H1 (cell line): ENCODE results near the gene ATP4A. TPM values are rescaled to one million over a fixed set of nuclear protein-coding genes. Genes with fewer than 3 reads are reported as not detected.

Experiments
- CTCF ChIA-PET: fragments of 300-600 bp; sonication (Branson Sonifier 250); formaldehyde crosslinking; loops from one replicate; lab custom pipeline; 2021; ENCODE audit not compliant: partially characterized antibody; lab: Charles Lee
- POLR2A ChIA-PET: fragments of 300-600 bp; sonication (Branson Sonifier 250); formaldehyde crosslinking; loops from one replicate; lab custom pipeline; 2021; ENCODE audit warnings: inconsistent platforms; ENCODE audit not compliant: partially characterized antibody; lab: Charles Lee
- DNase-seq, 2 experiments: peaks; one replicate each; pipeline versions ENCODE4 v3.0.0 to v3.0.0-alpha.2; 2010 to 2022; ENCODE audit warnings: low spot score in 2 of 2, low read depth in 1 of 2, mixed read lengths in 1 of 2
- FAIRE-seq: peaks from 2 replicates; lab custom pipeline; 2011; peaks lifted over from hg19 to GRCh38; lab: Jason Lieb, UNC
- H2AFZ ChIP-seq: 2 replicates; pipeline ENCODE4 v1.8.1; 2012; ENCODE audit warnings: low read length, inconsistent platforms
- H2AK5ac ChIP-seq: 2 replicates; pipeline ENCODE4 v1.6.1; 2013; ENCODE audit warnings: low read depth, low read length
- H2BK120ac ChIP-seq: replicated peaks from 2 replicates; pipeline ENCODE3; 2013; ENCODE audit warnings: low read depth, low read length, inconsistent platforms
- H2BK12ac ChIP-seq: 2 replicates; pipeline ENCODE4 v1.6.1; 2013; ENCODE audit warnings: low read depth, low read length
- H2BK15ac ChIP-seq: 2 replicates; pipeline ENCODE4 v1.6.1; 2013; ENCODE audit warnings: low read length
- H2BK20ac ChIP-seq: 2 replicates; pipeline ENCODE4 v1.6.1; 2013; ENCODE audit warnings: low read length
- H2BK5ac ChIP-seq: 2 replicates; pipeline ENCODE4 v1.6.1; 2013; ENCODE audit warnings: low read depth, low read length
- H3K14ac ChIP-seq: 2 replicates; pipeline ENCODE4 v1.6.1; 2013; ENCODE audit warnings: inconsistent platforms; ENCODE audit not compliant: insufficient read length
- H3K18ac ChIP-seq: 2 replicates; pipeline ENCODE4 v1.6.1; 2013; ENCODE audit warnings: low read length; ENCODE audit errors: extremely low read depth
- H3K23ac ChIP-seq: 2 replicates; pipeline ENCODE4 v1.6.1; 2013; ENCODE audit warnings: inconsistent platforms; ENCODE audit not compliant: insufficient read length
- H3K23me2 ChIP-seq: 2 replicates; pipeline ENCODE4 v1.6.1; 2013; ENCODE audit warnings: low read depth, low read length
- H3K27ac ChIP-seq: 2 replicates; pipeline ENCODE4 v1.6.1; 2011; ENCODE audit warnings: low read depth, low read length, inconsistent platforms
- H3K27me3 ChIP-seq, 4 experiments: replicated peaks in 1 of 4; 1 replicate in 1 of 4; 2 replicates in 3 of 4; pipeline versions ENCODE4 v1.6.1 to v1.8.1; 2011 to 2013; ENCODE audit warnings: low read length in 3 of 4, mild to moderate bottlenecking in 3 of 4, inconsistent platforms in 2 of 4, mixed read lengths in 2 of 4, moderate library complexity in 1 of 4; ENCODE audit not compliant: control insufficient read depth in 3 of 4, insufficient read depth in 3 of 4; ENCODE audit errors: extremely low read depth in 1 of 4
- H3K36me3 ChIP-seq, 4 experiments: 2 replicates each; pipeline versions ENCODE4 v1.6.1 to v1.8.1; 2011 to 2013; ENCODE audit warnings: mild to moderate bottlenecking in 4 of 4, low read length in 3 of 4, moderate library complexity in 2 of 4, control low read depth in 1 of 4, inconsistent platforms in 1 of 4; ENCODE audit not compliant: insufficient read depth in 4 of 4, control insufficient read depth in 2 of 4
- H3K4ac ChIP-seq: replicated peaks from 2 replicates; pipeline ENCODE3; 2013; ENCODE audit warnings: low read length, low read depth, mixed read lengths, inconsistent platforms; ENCODE audit not compliant: insufficient read length
- H3K4me1 ChIP-seq, 4 experiments: replicated peaks in 1 of 4; 1 replicate in 1 of 4; 2 replicates in 3 of 4; pipeline versions ENCODE4 v1.6.1 to v1.8.1; 2011 to 2013; ENCODE audit warnings: low read length in 3 of 4, inconsistent platforms in 2 of 4, mixed read lengths in 1 of 4; ENCODE audit not compliant: insufficient read depth in 4 of 4, control insufficient read depth in 3 of 4
- H3K4me2 ChIP-seq, 2 experiments: 2 replicates each; pipeline versions ENCODE4 v1.6.1 to v1.8.1; 2011 to 2013; ENCODE audit warnings: low read depth in 2 of 2, low read length in 2 of 2, control low read depth in 1 of 2, inconsistent platforms in 1 of 2, mild to moderate bottlenecking in 1 of 2; ENCODE audit not compliant: insufficient read depth in 1 of 2
- H3K4me3 ChIP-seq, 4 experiments: fragments of 200-600, 300-600 bp in 1 of 4; sonication (generic), shearing (Covaris generic), sonication (Bioruptor Twin) in 1 of 4; 2 replicates each; pipeline versions ENCODE4 v1.5.1 to v1.8.1; 2011 to 2016; ENCODE audit warnings: low read length in 4 of 4, low read depth in 3 of 4, control low read depth in 2 of 4, inconsistent platforms in 2 of 4, mild to moderate bottlenecking in 2 of 4, mixed read lengths in 1 of 4, moderate library complexity in 1 of 4; ENCODE audit not compliant: insufficient read depth in 2 of 4; ENCODE audit errors: extremely low read depth in 1 of 4
- H3K56ac ChIP-seq: replicated peaks from 2 replicates; pipeline ENCODE3; 2013; ENCODE audit warnings: low read depth, mild to moderate bottlenecking, mixed read lengths, low read length, inconsistent platforms; ENCODE audit not compliant: insufficient read length
- H3K79me1 ChIP-seq: 2 replicates; pipeline ENCODE4 v1.6.1; 2013; ENCODE audit warnings: low read depth, low read length, control low read depth
- H3K79me2 ChIP-seq, 2 experiments: 2 replicates each; pipeline versions ENCODE4 v1.6.1 to v1.8.1; 2012 to 2013; ENCODE audit warnings: low read length in 2 of 2, mild to moderate bottlenecking in 2 of 2, inconsistent platforms in 1 of 2; ENCODE audit not compliant: insufficient read depth in 2 of 2, control insufficient read depth in 1 of 2
- H3K9ac ChIP-seq, 4 experiments: replicated peaks in 1 of 4; 1 replicate in 1 of 4; 2 replicates in 3 of 4; pipeline versions ENCODE4 v1.6.1 to v1.8.1; 2011 to 2013; ENCODE audit warnings: low read depth in 3 of 4, low read length in 3 of 4, control low read depth in 2 of 4, mild to moderate bottlenecking in 2 of 4, moderate library complexity in 2 of 4, inconsistent platforms in 1 of 4; ENCODE audit errors: extremely low read depth in 1 of 4
- H3K9me3 ChIP-seq, 2 experiments: 2 replicates each; pipeline versions ENCODE4 v1.6.1 to v1.8.1; 2012 to 2013; ENCODE audit warnings: mild to moderate bottlenecking in 2 of 2, moderate library complexity in 2 of 2, control low read depth in 1 of 2, inconsistent platforms in 1 of 2, low read depth in 1 of 2, low read length in 1 of 2, mixed read lengths in 1 of 2; ENCODE audit not compliant: insufficient read depth in 2 of 2
- H4K20me1 ChIP-seq, 2 experiments: replicated peaks in 1 of 2; 2 replicates each; pipeline versions ENCODE3 to v1.8.1; 2011 to 2013; ENCODE audit warnings: inconsistent platforms in 2 of 2, low read length in 2 of 2, mild to moderate bottlenecking in 1 of 2; ENCODE audit not compliant: insufficient read depth in 2 of 2, control insufficient read depth in 1 of 2
- H4K5ac ChIP-seq: 2 replicates; pipeline ENCODE4 v1.6.1; 2013; ENCODE audit warnings: low read length, low read depth, mixed read lengths, inconsistent platforms; ENCODE audit not compliant: insufficient read length
- H4K8ac ChIP-seq: 2 replicates; pipeline ENCODE4 v1.8.0; 2013; ENCODE audit warnings: mild to moderate bottlenecking, moderate library complexity, low read length, inconsistent platforms; ENCODE audit not compliant: insufficient read depth; ENCODE audit errors: extremely low read depth
- H4K91ac ChIP-seq: replicated peaks from 2 replicates; pipeline ENCODE3; 2013; ENCODE audit warnings: low read length, mixed read lengths, inconsistent platforms; ENCODE audit not compliant: insufficient read length
- CEBPB ChIP-seq: IDR thresholded peaks from 2 replicates; pipeline ENCODE4 v1.6.1; 2012; ENCODE audit warnings: low read depth, low read length
- E2F6 ChIP-seq: IDR thresholded peaks from 2 replicates; pipeline ENCODE4 v1.6.1; 2012; ENCODE audit warnings: inconsistent platforms
- EGR1 ChIP-seq: IDR thresholded peaks from 2 replicates; pipeline ENCODE4 v1.6.1; 2011; ENCODE audit warnings: low read depth, low read length, borderline replicate concordance
- GABPA ChIP-seq: IDR thresholded peaks from 2 replicates; pipeline ENCODE4 v1.6.1; 2011; ENCODE audit warnings: mild to moderate bottlenecking, low read length, moderate library complexity, borderline replicate concordance; ENCODE audit not compliant: insufficient read depth
- HDAC2 ChIP-seq, 2 experiments: fragments of 300-600 bp in 1 of 2; sonication (generic) in 1 of 2; IDR thresholded peaks; 2 replicates each; pipeline ENCODE4 v1.6.1; 2011 to 2012; ENCODE audit warnings: low read depth in 2 of 2, low read length in 2 of 2, mild to moderate bottlenecking in 2 of 2, moderate library complexity in 2 of 2, borderline replicate concordance in 1 of 2, inconsistent platforms in 1 of 2
- POLR2A ChIP-seq, 2 experiments: IDR thresholded peaks; 1 replicate in 1 of 2; 2 replicates in 1 of 2; pipeline ENCODE4 v1.6.1; 2011; ENCODE audit warnings: low read depth in 2 of 2, low read length in 2 of 2, mild to moderate bottlenecking in 2 of 2; ENCODE audit errors: control extremely low read depth in 1 of 2
- POU5F1 ChIP-seq: IDR thresholded peaks from 2 replicates; pipeline ENCODE4 v1.6.1; 2011; ENCODE audit warnings: low read depth, mild to moderate bottlenecking, low read length, moderate library complexity
- RBBP5 ChIP-seq: IDR thresholded peaks from 2 replicates; pipeline ENCODE4 v1.7.1; 2012; ENCODE audit warnings: low read depth, mild to moderate bottlenecking, inconsistent platforms, low read length, moderate library complexity, borderline replicate concordance
- SAP30 ChIP-seq: fragments of 300-600 bp; sonication (generic); IDR thresholded peaks from 2 replicates; pipeline ENCODE4 v1.7.1; 2012; ENCODE audit warnings: low read length, moderate library complexity, mild to moderate bottlenecking, inconsistent platforms; ENCODE audit not compliant: insufficient read depth, insufficient replicate concordance
- TBP ChIP-seq: IDR thresholded peaks from 2 replicates; pipeline ENCODE4 v1.6.1; 2011; ENCODE audit warnings: low read depth, low read length, improper control_type of control experiment
- TCF12 ChIP-seq: IDR thresholded peaks from 2 replicates; pipeline ENCODE4 v1.6.1; 2011; ENCODE audit warnings: low read depth, mild to moderate bottlenecking, low read length
- WGBS, 2 experiments: shearing (Covaris generic) in 1 of 2; methylation state at CpG; one replicate each; pipeline versions ENCODE4 v1.1.6 to v1.1.7; 2013 to 2015; ENCODE audit warnings: low lambda C conversion rate in 2 of 2, mixed read lengths in 2 of 2, inconsistent platforms in 1 of 2, low coverage in 1 of 2, missing lambda C conversion rate in 1 of 2; ENCODE audit not compliant: insufficient replicate concordance in 2 of 2, insufficient coverage in 1 of 2, insufficient read length in 1 of 2; ENCODE audit errors: extremely low coverage in 1 of 2, missing lambda C conversion rate in 1 of 2; 5-methylcytosine and 5-hydroxymethylcytosine counted together
- polyA plus RNA-seq, 7 experiments: library from polyadenylated mRNA; depleted of rRNA in 3 of 7; stranded (reverse) in 5 of 7; unstranded in 2 of 7; fragments of >200 nt in 5 of 7; fragments of 200-250 nt in 2 of 7; gene quantifications; 1 replicate in 5 of 7; 2 replicates in 1 of 7; 4 replicates in 1 of 7; pipeline versions ENCODE4 v1.2.1 to v1.2.3, GENCODE V29; 2011 to 2013; ENCODE audit warnings: missing spikeins in 2 of 7, mixed read lengths in 2 of 7
- total RNA-seq: library from RNA; stranded (reverse); fragmentation: NEBNext Ultra II Directional; extraction: Animal tissue kit (Norgen Biotek cat#: 25700); gene quantifications from 2 replicates; pipeline ENCODE4 v1.2.1, GENCODE V29; 2021

Gene ATP4A
- total and polyA plus RNA-seq, 2 of the 8 experiments (the other 6 are each of a cell fraction or from before 2014, with no cell fraction given) = 0.50 to 1.2 TPM

- Histone ChIP-seq H3K4me2 (no peak overlapping the region), H3K4ac (no peak overlapping the region), H2BK5ac (no peak overlapping the region), H3K14ac (no peak overlapping the region), H2AK5ac (no peak overlapping the region), H3K36me3 (no peaks in the 10 kb centered on the region), H3K18ac (no peak overlapping the region), H2BK15ac (no peak overlapping the region), H3K79me2 (no peaks in the 10 kb centered on the region), H2AFZ (no peak overlapping the region), H4K20me1 (no peaks in the 10 kb centered on the region), H3K27me3 (peaks cover 0 to 3% (median 0%) of the 10 kb centered on the region in 4 experiments; a peak in 2 of 7 replicates), H3K4me3 (no peak overlapping the region), H3K9ac (no peak overlapping the region), H3K56ac (no peak overlapping the region), H3K9me3 (no peaks in the 10 kb centered on the region), H3K23me2 (peaks cover 3% of the 10 kb centered on the region; the same call in 1 of the 2 replicates), H4K8ac (no peak overlapping the region), H4K5ac (no peak overlapping the region), H2BK20ac (no peak overlapping the region), H3K79me1 (no peaks in the 10 kb centered on the region), H3K23ac (no peak overlapping the region), H2BK12ac (no peak overlapping the region), H4K91ac (no peak overlapping the region), H2BK120ac (no peak overlapping the region), H3K27ac (no peak overlapping the region), H3K4me1 (peaks cover 7 to 22% (median 14%) of the 10 kb centered on the region in 4 experiments)
- TF ChIP-seq SAP30 (no peak), POLR2A (IDR thresholded peaks at IDR 0.05; ENCODE audit: control extremely low read depth in 1 of 2, low read depth in 2 of 2, low read length in 2 of 2) (no peak), TCF12 (no peak), HDAC2 (IDR thresholded peaks at IDR 0.05; ENCODE audit: borderline replicate concordance in 1 of 2, low read depth in 2 of 2, low read length in 2 of 2) (no peak), E2F6 (no peak), EGR1 (no peak), TBP (no peak), RBBP5 (no peak), POU5F1 (no peak), GABPA (no peak), CEBPB (no peak)
- WGBS, 2 experiments = 80% methylated on average over 12 of the region's 12 CpGs; no CpG with 5 or more reads in 1 of the 2 experiments
- CTCF ChIA-PET = interaction anchor here (1.1 to 2.3 kb wide), 3 partner anchors 8 to 33 kb away, joined by 3 to 9 read pairs (median 5); no protein-coding TSS in a partner anchor
- POLR2A ChIA-PET = interaction anchor here (4.6 kb wide), 1 partner anchor 14 kb away, joined by 34 read pairs; no protein-coding TSS in a partner anchor
- DNase-seq = no peak
- FAIRE-seq = no peak
Observed at GRCh38 chr19:35522745-35523327, 40.6 kb downstream of the ATP4A start.
